ENCODE data around the gene ACY1.

The ACY1 gene

DNA sequence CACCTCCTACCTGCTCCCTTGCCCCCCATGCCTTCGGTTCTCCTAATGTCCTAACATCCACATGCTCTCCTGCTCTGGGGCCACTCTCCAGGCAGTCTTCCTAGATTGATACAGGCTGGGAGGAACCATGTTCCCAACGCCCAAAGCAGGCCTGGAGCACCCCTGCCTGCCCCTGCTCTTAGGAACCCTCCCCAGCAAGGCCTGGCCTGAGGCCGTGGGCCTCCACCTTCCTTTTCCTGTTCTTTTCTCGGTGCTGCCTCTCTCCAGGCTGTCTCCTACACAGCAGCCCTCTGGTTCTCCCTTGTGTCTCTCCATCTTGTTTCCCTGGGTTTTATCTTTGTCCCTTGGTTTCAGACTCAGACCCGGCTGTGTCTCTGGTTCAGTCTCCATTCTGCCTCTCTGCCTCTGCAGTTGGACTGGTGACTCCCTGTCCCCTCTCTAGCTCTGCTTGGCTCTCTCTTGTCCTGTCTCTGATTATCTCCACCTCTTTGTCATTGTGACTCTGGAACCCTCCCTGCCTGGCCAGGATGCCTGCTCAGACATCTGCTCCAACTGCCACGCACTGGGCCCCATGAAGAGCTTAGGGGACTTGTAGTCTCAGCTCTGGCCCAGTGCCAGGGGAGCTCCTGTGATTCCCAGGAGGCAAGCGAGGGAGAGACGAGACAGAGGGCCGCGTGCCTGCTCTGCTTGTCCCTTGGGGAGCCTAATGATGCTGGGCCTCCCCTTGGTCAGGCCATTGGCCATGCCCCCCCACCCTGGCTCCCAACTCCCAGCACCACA is 38.3 kb downstream of the ACY1 start:
- TF ChIP-seq, protein P1, sequence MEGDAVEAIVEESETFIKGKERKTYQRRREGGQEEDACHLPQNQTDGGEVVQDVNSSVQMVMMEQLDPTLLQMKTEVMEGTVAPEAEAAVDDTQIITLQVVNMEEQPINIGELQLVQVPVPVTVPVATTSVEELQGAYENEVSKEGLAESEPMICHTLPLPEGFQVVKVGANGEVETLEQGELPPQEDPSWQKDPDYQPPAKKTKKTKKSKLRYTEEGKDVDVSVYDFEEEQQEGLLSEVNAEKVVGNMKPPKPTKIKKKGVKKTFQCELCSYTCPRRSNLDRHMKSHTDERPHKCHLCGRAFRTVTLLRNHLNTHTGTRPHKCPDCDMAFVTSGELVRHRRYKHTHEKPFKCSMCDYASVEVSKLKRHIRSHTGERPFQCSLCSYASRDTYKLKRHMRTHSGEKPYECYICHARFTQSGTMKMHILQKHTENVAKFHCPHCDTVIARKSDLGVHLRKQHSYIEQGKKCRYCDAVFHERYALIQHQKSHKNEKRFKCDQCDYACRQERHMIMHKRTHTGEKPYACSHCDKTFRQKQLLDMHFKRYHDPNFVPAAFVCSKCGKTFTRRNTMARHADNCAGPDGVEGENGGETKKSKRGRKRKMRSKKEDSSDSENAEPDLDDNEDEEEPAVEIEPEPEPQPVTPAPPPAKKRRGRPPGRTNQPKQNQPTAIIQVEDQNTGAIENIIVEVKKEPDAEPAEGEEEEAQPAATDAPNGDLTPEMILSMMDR (conservative IDR thresholded peaks at IDR 0.05; ENCODE audit: control insufficient read depth, insufficient read depth, low read depth, low read length): no peak
- H3K4me3 ChIP-seq (ENCODE audit: control insufficient read depth, low read depth, low read length): no peak overlapping the region
- DNase-seq (ENCODE audit: low read depth): no peak

DNA sequence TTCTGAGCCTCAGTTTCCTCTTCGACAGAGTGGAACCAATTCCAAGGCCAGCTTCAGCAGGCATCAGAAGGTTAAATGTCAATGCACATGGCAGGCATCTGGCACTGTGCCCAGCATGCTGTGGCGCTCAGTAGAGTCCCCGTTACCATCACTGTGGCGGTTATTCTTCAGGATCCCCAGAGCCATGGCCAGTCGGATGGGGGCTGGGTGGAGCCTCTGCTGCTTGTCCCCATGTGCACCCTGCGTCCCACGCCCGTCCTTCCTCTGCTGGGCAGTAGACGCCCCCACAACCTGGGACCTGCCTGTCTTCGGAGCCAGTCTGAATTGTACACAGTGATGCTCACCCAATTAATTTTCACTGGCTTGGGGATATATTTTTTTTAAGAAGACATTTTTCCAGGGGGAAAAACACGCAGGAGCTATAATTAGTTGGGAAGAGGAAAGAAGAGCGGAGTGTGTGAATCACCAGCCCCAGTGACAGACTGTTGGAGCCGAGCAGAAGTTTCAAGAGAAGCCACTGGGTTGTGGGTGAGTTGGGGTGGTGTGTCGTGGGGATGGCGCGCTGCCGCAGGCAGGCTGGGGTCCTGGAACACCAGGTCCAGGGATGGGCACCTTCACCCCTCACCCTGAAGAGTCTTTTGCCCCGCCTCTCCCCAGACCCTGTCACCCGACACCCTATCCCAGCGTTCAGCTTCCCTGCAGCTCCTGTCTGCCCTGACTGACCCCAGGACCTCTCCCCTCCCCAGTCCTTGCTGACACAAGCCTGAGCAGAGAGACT is 39.2 kb downstream of the ACY1 start:
- TF ChIP-seq, protein P1 (conservative IDR thresholded peaks at IDR 0.05; ENCODE audit: control insufficient read depth, insufficient read depth, low read depth, low read length): no peak
- peak; percentile 29 for DNase-seq (ENCODE audit: low read depth)
- H3K4me3 ChIP-seq (ENCODE audit: control insufficient read depth, low read depth, low read length): no peak overlapping the region

DNA sequence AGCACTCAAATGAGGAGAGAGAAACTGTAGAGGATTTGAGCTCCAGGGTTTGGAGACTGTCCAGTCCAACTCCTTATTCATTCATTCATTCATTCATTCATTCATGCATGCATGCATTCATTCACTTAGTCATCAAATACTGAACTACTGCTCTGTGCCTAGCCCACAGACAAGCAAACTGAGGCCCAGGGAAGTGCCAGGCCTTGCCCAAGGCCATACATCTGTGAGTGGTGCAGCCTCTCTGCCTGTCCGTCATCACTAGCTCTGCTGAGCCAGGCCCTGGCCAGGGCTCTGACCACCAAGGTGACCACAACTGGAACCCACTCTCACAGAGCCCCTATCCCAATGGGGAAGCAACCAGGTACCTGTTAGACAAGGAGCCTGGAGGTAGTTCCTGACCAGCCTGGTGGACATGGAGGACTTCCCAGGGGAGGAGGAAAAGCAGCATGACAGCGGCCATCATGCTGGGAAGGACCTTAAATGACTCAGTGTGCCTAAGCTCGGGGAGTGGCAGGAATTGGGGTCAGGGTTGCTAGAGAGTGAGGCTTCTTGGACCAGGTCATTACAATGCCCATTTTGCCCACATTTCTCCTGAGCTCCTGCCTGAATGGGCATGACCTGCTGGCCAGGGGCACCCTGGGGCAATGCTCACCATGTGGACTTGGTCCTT is 39.9 kb downstream of the ACY1 start:
- no peak overlapping the region for H3K4me3 ChIP-seq (ENCODE audit: control insufficient read depth, low read depth, low read length)
- TF ChIP-seq, protein P1 (conservative IDR thresholded peaks at IDR 0.05; ENCODE audit: control insufficient read depth, insufficient read depth, low read depth, low read length): no peak
- no peak for DNase-seq (ENCODE audit: low read depth)

DNA sequence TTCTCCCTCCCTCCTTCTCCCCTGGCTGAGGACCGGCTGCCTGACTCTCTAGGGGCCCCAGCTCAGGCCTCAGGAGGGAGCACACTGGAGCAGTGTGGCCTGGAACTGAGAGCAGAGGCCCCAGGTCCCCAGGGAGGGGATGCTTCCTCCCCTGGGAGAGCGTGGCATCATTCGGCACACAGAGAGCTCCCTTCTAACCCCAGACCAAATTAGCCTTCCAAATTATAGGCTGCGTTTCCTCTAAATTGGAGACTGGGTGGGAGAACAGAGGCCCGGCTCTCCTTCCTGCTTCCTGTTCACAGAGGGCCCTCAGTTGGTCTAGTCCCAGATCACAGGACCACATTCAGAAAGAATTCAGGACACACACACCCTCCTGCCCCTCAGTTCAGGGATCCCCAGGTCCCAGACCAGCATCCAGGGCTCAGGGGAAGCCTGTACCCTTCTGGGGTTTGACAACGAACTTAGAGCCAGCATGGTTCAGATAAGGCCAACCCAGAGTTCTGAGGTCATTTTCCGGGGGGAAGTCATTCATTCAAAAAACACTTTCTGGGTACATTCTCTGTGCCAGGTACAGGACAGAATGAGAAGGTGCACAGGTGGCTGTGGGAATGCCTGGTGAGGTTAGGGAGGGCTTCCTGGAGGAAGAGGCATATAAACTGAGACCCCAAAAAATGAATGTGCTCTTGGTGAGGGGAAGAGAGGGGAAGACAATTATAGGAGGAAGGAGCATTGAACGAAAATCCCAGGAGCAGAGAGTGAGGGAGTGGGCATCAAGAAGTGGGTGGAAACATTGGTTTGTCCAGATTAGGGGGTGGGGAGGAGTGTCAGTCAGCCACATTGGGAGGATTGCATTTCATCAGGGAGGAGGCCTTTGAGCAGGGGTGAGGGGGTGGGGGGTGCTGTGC is 40.8 kb downstream of the ACY1 start:
- TF ChIP-seq, protein P1 (conservative IDR thresholded peaks at IDR 0.05; ENCODE audit: control insufficient read depth, insufficient read depth, low read depth, low read length): no peak
- H3K4me3 ChIP-seq (ENCODE audit: control insufficient read depth, low read depth, low read length): no peak overlapping the region
- DNase-seq (ENCODE audit: low read depth): no peak

DNA sequence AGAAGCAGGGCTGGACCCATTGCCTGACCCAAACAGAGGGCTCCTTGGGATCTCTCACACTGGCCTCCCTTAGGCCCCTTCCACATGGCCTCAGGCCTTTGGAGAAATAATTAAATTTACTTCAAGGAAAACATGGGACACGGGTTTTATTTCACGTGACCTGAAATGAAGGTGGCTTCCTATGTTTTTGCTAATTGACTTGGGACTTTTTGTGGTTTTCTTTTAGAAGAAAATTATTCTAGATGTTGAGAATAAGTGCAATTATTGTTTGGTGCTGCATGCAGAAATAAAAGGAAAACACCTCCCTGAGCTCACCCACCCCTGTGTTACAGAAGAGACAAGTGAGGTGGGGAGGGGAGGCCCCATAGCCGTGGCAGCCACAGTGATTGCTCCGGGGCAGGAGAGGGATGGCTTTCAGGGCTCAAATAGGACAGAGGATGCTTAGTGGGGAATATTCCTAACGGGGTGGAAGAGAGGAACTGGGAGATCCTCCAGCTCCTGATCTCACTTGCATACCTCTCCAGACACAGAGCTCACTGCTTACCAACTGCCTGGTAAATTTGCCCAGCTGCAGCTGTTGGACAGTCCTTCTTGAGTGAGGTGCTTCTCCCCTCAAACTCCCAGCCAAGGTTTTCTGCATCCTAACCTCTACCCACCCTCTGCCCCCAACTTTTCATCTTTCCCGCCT is 41.6 kb downstream of the ACY1 start:
- TF ChIP-seq, protein P1 (conservative IDR thresholded peaks at IDR 0.05; ENCODE audit: control insufficient read depth, insufficient read depth, low read depth, low read length): no peak
- H3K4me3 ChIP-seq (ENCODE audit: control insufficient read depth, low read depth, low read length): no peak overlapping the region
- DNase-seq (ENCODE audit: low read depth): no peak
